Ascending aorta (tissue), 2 donors: ENCODE results near the gene CHRD. TPM values are rescaled to one million over a fixed set of nuclear protein-coding genes. Genes with fewer than 3 reads are reported as not detected.

ENCODE experiments used
- DNase-seq, 2 donors: peaks; one replicate each; pipeline ENCODE4 v3.0.0-alpha.2; 2019; ENCODE audit warnings: low spot score in 2 of 2
- H3K27ac ChIP-seq, 2 donors: fragments of 200-600 bp; sonication (generic); one replicate each; pipeline ENCODE4 v1.5.1; 2016 to 2017; ENCODE audit warnings: mild to moderate bottlenecking in 1 of 2
- H3K27me3 ChIP-seq: fragments of 200-600 bp; sonication (generic); one replicate; pipeline ENCODE4 v1.5.1; 2017
- H3K36me3 ChIP-seq, 2 donors: fragments of 200-600 bp; sonication (generic); one replicate each; pipeline ENCODE4 v1.5.1; 2016
- H3K4me1 ChIP-seq, 2 donors: fragments of 200-600 bp; sonication (generic); one replicate each; pipeline ENCODE4 v1.5.1; 2016 to 2017; ENCODE audit warnings: mild to moderate bottlenecking in 1 of 2
- H3K4me3 ChIP-seq, 2 donors: fragments of 200-600 bp; sonication (generic); one replicate each; pipeline ENCODE4 v1.5.1; 2016 to 2017; ENCODE audit warnings: mild to moderate bottlenecking in 1 of 2
- H3K9me3 ChIP-seq, 2 donors: fragments of 200-600 bp; sonication (generic); one replicate each; pipeline ENCODE4 v1.5.1; 2016
- CTCF ChIP-seq, 3 experiments: fragments of 200-600 bp in 2 of 3; fragments of 450-650 bp in 1 of 3; sonication (generic) in 2 of 3; IDR thresholded peaks; one replicate each; pipeline ENCODE4 v1.5.1; 2016 to 2019; ENCODE audit warnings: antibody characterized with exemption in 3 of 3, mild to moderate bottlenecking in 1 of 3, moderate library complexity in 1 of 3
- intact Hi-C: fragments of 100-400 bp; cut with DNase I; formaldehyde crosslinking; loops from one replicate; pipeline ENCODE4 v1.15.1; 2023
- total RNA-seq: library from RNA; depleted of rRNA; stranded (reverse); fragments of >200 nt; gene quantifications from one replicate; pipeline ENCODE4 v1.1.0, GENCODE V29; 2016

CHRD gene
- total RNA-seq, 1 donor from 2014 or later: 172 TPM

- Histone ChIP-seq H3K9me3 (no peaks in the 10 kb centered on the region), H3K4me1 (peaks cover 0 to 4% of the 10 kb centered on the region in 2 donors), H3K4me3 (no peak overlapping the region), H3K36me3 (no peaks in the 10 kb centered on the region), H3K27ac (no peak overlapping the region), H3K27me3 (no peaks in the 10 kb centered on the region)
- no peak for DNase-seq
- TF ChIP-seq CTCF (IDR thresholded peaks at IDR 0.05): no peak
- intact Hi-C loops: no loop called here
Observed at GRCh38 chr3:184375747-184376461, 4.0 kb upstream of the CHRD start.

- Histone ChIP-seq H3K36me3 (no peaks in the 10 kb centered on the region), H3K27me3 (no peaks in the 10 kb centered on the region), H3K4me1 (peaks cover 0 to 11% of the 10 kb centered on the region in 2 donors), H3K27ac (no peak overlapping the region), H3K4me3 (no peak overlapping the region), H3K9me3 (no peaks in the 10 kb centered on the region)
- DNase-seq: no peak
- intact Hi-C loops: no loop called here
- no peak for TF ChIP-seq CTCF (IDR thresholded peaks at IDR 0.05)
Observed at GRCh38 chr3:184377374-184377773, 2.5 kb upstream of the CHRD start.

GRCh38 chr3:184377882-184378445 is 1.9 kb upstream of the CHRD start, which contains the start of gene THPO:
Gene THPO (minus strand): TSS chr3:184378207. CDS start chr3:184376259, 1,948 bp downstream.
- Histone ChIP-seq H3K27ac (peak within 1 kb of the TSS in 1 of 2 donors; percentile 69), H3K36me3 (no peaks in the 10 kb centered on the region), H3K9me3 (no peaks in the 10 kb centered on the region), H3K27me3 (no peaks in the 10 kb centered on the region), H3K4me3 (no peak within 1 kb of the TSS), H3K4me1 (peaks cover 0 to 11% of the 10 kb centered on the region in 2 donors)
- DNase-seq: no peak
- no peak for TF ChIP-seq CTCF (IDR thresholded peaks at IDR 0.05)
- intact Hi-C loops: no loop called here

GRCh38 chr3:184378651-184379357 is 1.1 kb upstream of the CHRD start:
- DNase-seq: no peak
- H3K4me1 ChIP-seq: peaks cover 0 to 11% of the 10 kb centered on the region in 2 donors
- H3K9me3 ChIP-seq: no peaks in the 10 kb centered on the region
- intact Hi-C loops: no loop called here
- H3K4me3 ChIP-seq: no peak overlapping the region
- no peak for TF ChIP-seq CTCF (IDR thresholded peaks at IDR 0.05)
- no peaks in the 10 kb centered on the region for H3K27me3 ChIP-seq
- H3K27ac ChIP-seq: peak overlapping the region in 1 of 2 donors; percentile 69
- H3K36me3 ChIP-seq: no peaks in the 10 kb centered on the region

GRCh38 chr3:184380185-184380626 is 352 bp downstream of the CHRD start:
- H3K9me3 ChIP-seq: no peaks in the 10 kb centered on the region
- no peak for TF ChIP-seq CTCF (IDR thresholded peaks at IDR 0.05)
- H3K36me3 ChIP-seq: no peaks in the 10 kb centered on the region
- H3K27ac ChIP-seq: no peak overlapping the region
- no peaks in the 10 kb centered on the region for H3K27me3 ChIP-seq
- DNase-seq: peak in 1 of 2 donors; percentile 83
- H3K4me3 ChIP-seq: peak overlapping the region; percentile 75 to 77
- peaks cover 0 to 11% of the 10 kb centered on the region in 2 donors for H3K4me1 ChIP-seq
- intact Hi-C loops: no loop called here
